Stimulated activated naive CD8-positive, alpha-beta T cell treated with anti-CD3 and anti-CD28 coated beads, Interleukin-15, amount 100 ng/mL, for 72 hours (primary cell): Measurements from ENCODE around the gene RSRC1.

Experiments
- ATAC-seq: fragments of 150-1000 bp; cut with Tn5 transposase; 2 replicates; pipeline ENCODE4 v1.10.0; 2021; ENCODE audit warnings: mild to moderate bottlenecking, moderate library complexity
- DNase-seq, 2 donors: peaks; one replicate each; pipeline ENCODE4 v3.0.0; 2021 to 2022
- H3K27ac Mint-ChIP-seq, 2 donors: one replicate each; pipeline ENCODE4 v1.8.0; 2022; ENCODE audit warnings: mild to moderate bottlenecking in 2 of 2, mixed read lengths in 2 of 2, moderate library complexity in 2 of 2
- H3K27me3 Mint-ChIP-seq: one replicate; pipeline ENCODE4 v1.8.0; 2022; ENCODE audit warnings: mixed read lengths
- H3K4me1 Mint-ChIP-seq: one replicate; pipeline ENCODE4 v1.8.0; 2022; ENCODE audit warnings: mild to moderate bottlenecking, mixed read lengths
- H3K4me3 Mint-ChIP-seq, 2 donors: one replicate each; pipeline ENCODE4 v1.8.0; 2022; ENCODE audit warnings: mild to moderate bottlenecking in 2 of 2, mixed read lengths in 2 of 2, moderate library complexity in 1 of 2
- H3K9me3 Mint-ChIP-seq, 2 donors: one replicate each; pipeline ENCODE4 v1.8.0; 2022; ENCODE audit warnings: mixed read lengths in 2 of 2

The RSRC1 gene

GRCh38 chr3:158574646-158575045 is 464.8 kb downstream of the RSRC1 start:
- ATAC-seq (no peak), DNase-seq (no peak)
- no peak overlapping the region for H3K4me3 Mint-ChIP-seq
- peaks cover 10% of the 10 kb centered on the region for H3K4me1 Mint-ChIP-seq
- no peak overlapping the region for H3K27ac Mint-ChIP-seq
- peaks cover 27% of the 10 kb centered on the region for H3K27me3 Mint-ChIP-seq
- H3K9me3 Mint-ChIP-seq = peaks cover 0 to 8% of the 10 kb centered on the region in 2 donors

DNA sequence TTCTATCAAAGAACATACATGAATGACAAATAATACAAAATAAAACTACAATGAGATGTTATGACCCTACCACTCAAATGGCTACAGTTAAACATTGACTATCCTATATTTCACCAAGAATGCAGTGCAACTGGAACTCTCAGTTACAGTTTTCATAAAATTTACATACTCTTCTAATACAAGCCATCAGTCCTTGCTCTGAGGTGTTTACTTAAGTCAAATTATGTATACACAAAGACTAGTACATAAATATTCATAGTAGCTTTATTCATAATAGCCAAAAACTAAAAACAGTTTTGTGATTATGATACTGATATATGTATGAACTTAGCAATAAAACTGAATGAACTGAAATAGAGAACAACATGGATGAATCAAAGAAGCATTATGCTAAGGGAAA is 480.3 kb downstream of the RSRC1 start:
- Mint-ChIP-seq H3K9me3 (no peaks in the 10 kb centered on the region), H3K27ac (no peak overlapping the region), H3K4me3 (no peak overlapping the region), H3K4me1 (no peaks in the 10 kb centered on the region), H3K27me3 (peaks cover 4% of the 10 kb centered on the region)
- ATAC-seq (no peak), DNase-seq (no peak)
